HepG2 (cell line): ENCODE results near the gene AGAP1. TPM values are rescaled to one million over a fixed set of nuclear protein-coding genes. Genes with fewer than 3 reads are reported as not detected.

ENCODE experiments used
- ATAC-seq: fragments of 200-7000 bp; cut with Tn5 transposase; 3 replicates; pipeline ENCODE4 v1.9.1; 2020; ENCODE audit warnings: mild to moderate bottlenecking, moderate library complexity
- BruUV-seq: library from RNA; stranded (reverse); fragments of 400-500 nt; replicated peaks from 2 replicates; lab custom pipeline; 2021; lab: Mats Ljungman, UMichigan
- CTCF ChIA-PET: fragments of 300-600 bp; formaldehyde crosslinking; extraction: SDS; loops from one replicate; lab custom pipeline; 2021; ENCODE audit warnings: low total read pairs, inconsistent platforms, low intra/inter-chr PET ratio; lab: Yijun Ruan, JAX
- POLR2A ChIA-PET: fragments of 350-600 bp; sonication (Branson Sonifier 250); formaldehyde crosslinking; loops from one replicate; lab custom pipeline; 2020; ENCODE audit warnings: antibody characterized with exemption, inconsistent platforms; lab: Yijun Ruan, JAX
- DNase-seq: peaks from one replicate; pipeline ENCODE4 v3.0.0-alpha.2; 2015; ENCODE audit warnings: low spot score
- FAIRE-seq: peaks from 3 replicates; lab custom pipeline; 2011; peaks lifted over from hg19 to GRCh38; lab: Jason Lieb, UNC
- H2AFZ ChIP-seq: one replicate; pipeline ENCODE4 v1.6.1; 2011; ENCODE audit warnings: low read length, inconsistent platforms
- H3K27ac ChIP-seq: fragments of 300-600 bp; 3 replicates; pipeline ENCODE4 v1.8.0; 2011; ENCODE audit warnings: mixed run types, mild to moderate bottlenecking, mixed read lengths, low read length, inconsistent platforms; ENCODE audit not compliant: insufficient read depth; ENCODE audit errors: extremely low read length
- H3K27me3 ChIP-seq, 2 experiments: fragments of 200-600 bp in 1 of 2; 2 replicates in 1 of 2; 3 replicates in 1 of 2; pipeline versions ENCODE4 v1.6.0 to v1.8.0; 2011; ENCODE audit warnings: low read length in 2 of 2, mild to moderate bottlenecking in 2 of 2, moderate library complexity in 2 of 2, inconsistent platforms in 1 of 2; ENCODE audit not compliant: insufficient read depth in 2 of 2, control insufficient read depth in 1 of 2
- H3K36me3 ChIP-seq, 2 experiments: fragments of 200-600 bp in 1 of 2; replicated peaks in 1 of 2; 2 replicates in 1 of 2; 3 replicates in 1 of 2; pipeline versions ENCODE4 v1.5.1 to v1.8.0; 2011; ENCODE audit warnings: low read length in 2 of 2, inconsistent platforms in 1 of 2; ENCODE audit not compliant: insufficient read depth in 2 of 2, control insufficient read depth in 1 of 2
- H3K4me1 ChIP-seq: 2 replicates; pipeline ENCODE4 v1.5.1; 2012; ENCODE audit warnings: low read length, inconsistent platforms; ENCODE audit not compliant: insufficient read depth
- H3K4me2 ChIP-seq: 2 replicates; pipeline ENCODE4 v1.6.0; 2011; ENCODE audit warnings: low read depth, low read length, inconsistent platforms
- H3K4me3 ChIP-seq, 3 experiments: fragments of 200-600 bp in 1 of 3; sonication (generic), shearing (Covaris generic) in 1 of 3; replicated peaks in 1 of 3; 2 replicates each; pipeline ENCODE4 v1.5.1; 2011 to 2016; ENCODE audit warnings: low read length in 3 of 3, inconsistent platforms in 2 of 3, low read depth in 2 of 3, mild to moderate bottlenecking in 2 of 3, control low read depth in 1 of 3, mixed read lengths in 1 of 3; ENCODE audit not compliant: insufficient read depth in 1 of 3
- H3K79me2 ChIP-seq: one replicate; pipeline ENCODE4 v1.6.1; 2011; ENCODE audit warnings: low read length, inconsistent platforms; ENCODE audit not compliant: insufficient read depth
- H3K9ac ChIP-seq: 2 replicates; pipeline ENCODE4 v1.6.0; 2011; ENCODE audit warnings: mild to moderate bottlenecking, low read depth, low read length, inconsistent platforms; ENCODE audit not compliant: insufficient read depth
- H3K9me3 ChIP-seq: 2 replicates; pipeline ENCODE4 v1.5.1; 2012; ENCODE audit warnings: mild to moderate bottlenecking, low read length
- H4K20me1 ChIP-seq: 2 replicates; pipeline ENCODE4 v1.6.0; 2011; ENCODE audit warnings: inconsistent platforms, mild to moderate bottlenecking, low read length, moderate library complexity; ENCODE audit not compliant: insufficient read depth
- KLF12 ChIP-seq: sonication (generic); formaldehyde crosslinking; IDR thresholded peaks from 2 replicates; pipeline ENCODE4 v1.4.0; 2020; ENCODE audit warnings: missing genetic modification reagents, borderline replicate concordance
- MZF1 ChIP-seq: sonication (generic); formaldehyde crosslinking; IDR thresholded peaks from 2 replicates; pipeline ENCODE4 v1.8.1; 2023; ENCODE audit warnings: mild to moderate bottlenecking, missing genetic modification reagents, borderline replicate concordance
- NFE2L2 ChIP-seq: fragments of 150-350 bp; IDR thresholded peaks from 2 replicates; pipeline ENCODE4 v1.6.1; 2014; ENCODE audit warnings: low read length
- NR2C2 ChIP-seq: sonication (generic); formaldehyde crosslinking; IDR thresholded peaks from 2 replicates; pipeline ENCODE4 v1.4.0; 2020; ENCODE audit warnings: missing genetic modification reagents, mild to moderate bottlenecking, moderate library complexity, borderline replicate concordance
- PHF20 ChIP-seq: sonication (generic); formaldehyde crosslinking; IDR thresholded peaks from 2 replicates; pipeline ENCODE4 v1.5.0; 2020; ENCODE audit warnings: mild to moderate bottlenecking, missing genetic modification reagents
- PLRG1 ChIP-seq: fragments of 450-650 bp; conservative IDR thresholded peaks from 2 replicates; pipeline ENCODE4 v1.6.1; 2016
- PLSCR1 ChIP-seq: sonication (generic); formaldehyde crosslinking; IDR thresholded peaks from 2 replicates; pipeline ENCODE4 v1.5.0; 2020; ENCODE audit warnings: missing genetic modification reagents, mild to moderate bottlenecking, borderline replicate concordance
- SMYD3 ChIP-seq: sonication (generic); formaldehyde crosslinking; IDR thresholded peaks from 2 replicates; pipeline ENCODE4 v1.8.1; 2023; ENCODE audit warnings: mild to moderate bottlenecking, missing genetic modification reagents
- ZNF792 ChIP-seq: IDR thresholded peaks from 2 replicates; pipeline ENCODE4 v1.6.1; 2016
- WGBS: methylation state at CpG from one replicate; pipeline ENCODE4 v1.1.6; 2017; ENCODE audit warnings: low lambda C conversion rate; 5-methylcytosine and 5-hydroxymethylcytosine counted together
- in situ Hi-C: cut with HindIII; loops from 2 replicates; pipeline ENCODE4 v1.10.0; 2017; ENCODE audit warnings: low pct_unique_long_range_greater_than_20kb; ENCODE audit not compliant: extremely low pct_ligation_motif_present
- intact Hi-C: fragments of 100-400 bp; cut with micrococcal nuclease; formaldehyde crosslinking; loops from one replicate; pipeline ENCODE4 v1.10.0; 2022; ENCODE audit not compliant: unreplicated experiment
- polyA plus RNA-seq, 8 experiments: library from polyadenylated mRNA; depleted of rRNA in 3 of 8; stranded (reverse) in 7 of 8; unstranded in 1 of 8; fragments of >200 nt; fragmentation: Illumina TruSeq in 4 of 8; extraction: Trizol in 4 of 8; gene quantifications; 2 replicates each; pipeline versions ENCODE4 v1.2.1 to v1.2.3, GENCODE V29; 2011 to 2016; ENCODE audit warnings: low read depth in 4 of 8, missing spikeins in 1 of 8, mixed read lengths in 1 of 8; ENCODE audit not compliant: insufficient read depth in 1 of 8
- total RNA-seq, 5 experiments: library from RNA; depleted of rRNA; stranded (reverse); fragments of >200 nt; fragmentation: Illumina TruSeq; extraction: Trizol; gene quantifications; 2 replicates each; pipeline ENCODE4 v1.2.3, GENCODE V29; 2016; ENCODE audit warnings: low read depth in 1 of 5
- TF ChIP-seq, protein P1 (sequence below): sonication (generic); formaldehyde crosslinking; IDR thresholded peaks from 2 replicates; pipeline ENCODE4 v1.5.1; 2020; ENCODE audit warnings: mild to moderate bottlenecking, moderate library complexity, missing genetic modification reagents
- TF ChIP-seq, protein P2 (sequence below): sonication (generic); formaldehyde crosslinking; IDR thresholded peaks from 2 replicates; pipeline ENCODE4 v1.8.1; 2022; ENCODE audit warnings: low read depth, mild to moderate bottlenecking, missing genetic modification reagents
- TF ChIP-seq, protein P3 (sequence below): sonication (generic); formaldehyde crosslinking; IDR thresholded peaks from 2 replicates; pipeline ENCODE4 v1.8.0; 2022; ENCODE audit warnings: low read depth, missing genetic modification reagents

Gene AGAP1
- total and polyA plus RNA-seq, 2 of the 13 experiments (the other 11 are each of a cell fraction or from before 2014, with no cell fraction given): 21.2 to 32.7 TPM

GRCh38 chr2:236019434-236019833 lies 525.6 kb downstream of the AGAP1 start:
- Histone ChIP-seq H3K9me3 (no peaks in the 10 kb centered on the region), H3K4me3 (no peak overlapping the region), H4K20me1 (no peaks in the 10 kb centered on the region), H2AFZ (no peak overlapping the region), H3K79me2 (no peaks in the 10 kb centered on the region), H3K4me1 (peaks cover 9% of the 10 kb centered on the region), H3K27ac (no peak overlapping the region), H3K27me3 (no peaks in the 10 kb centered on the region), H3K9ac (no peak overlapping the region), H3K4me2 (no peak overlapping the region), H3K36me3 (peaks cover 3 to 11% of the 10 kb centered on the region in 2 experiments; a peak in 2 of 5 replicates)
- in situ Hi-C loops: no loop called here
- 97% methylated on average over 8 of the region's 8 CpGs for WGBS
- BruUV-seq: no TSS peak
- TF ChIP-seq, protein P1, sequence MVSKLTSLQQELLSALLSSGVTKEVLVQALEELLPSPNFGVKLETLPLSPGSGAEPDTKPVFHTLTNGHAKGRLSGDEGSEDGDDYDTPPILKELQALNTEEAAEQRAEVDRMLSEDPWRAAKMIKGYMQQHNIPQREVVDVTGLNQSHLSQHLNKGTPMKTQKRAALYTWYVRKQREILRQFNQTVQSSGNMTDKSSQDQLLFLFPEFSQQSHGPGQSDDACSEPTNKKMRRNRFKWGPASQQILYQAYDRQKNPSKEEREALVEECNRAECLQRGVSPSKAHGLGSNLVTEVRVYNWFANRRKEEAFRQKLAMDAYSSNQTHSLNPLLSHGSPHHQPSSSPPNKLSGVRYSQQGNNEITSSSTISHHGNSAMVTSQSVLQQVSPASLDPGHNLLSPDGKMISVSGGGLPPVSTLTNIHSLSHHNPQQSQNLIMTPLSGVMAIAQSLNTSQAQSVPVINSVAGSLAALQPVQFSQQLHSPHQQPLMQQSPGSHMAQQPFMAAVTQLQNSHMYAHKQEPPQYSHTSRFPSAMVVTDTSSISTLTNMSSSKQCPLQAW (CRISPR knock-in tag): no peak
- no peak for TF ChIP-seq PHF20 (CRISPR knock-in tag)
- TF ChIP-seq NFE2L2: no peak
- no peak for TF ChIP-seq MZF1 (CRISPR knock-in tag)
- intact Hi-C loops: loop anchor here (10.0 kb wide), 1 partner anchor 95 kb away; no protein-coding TSS in a partner anchor
- no peak for ATAC-seq
- no peak for FAIRE-seq
- DNase-seq: no peak
- ChIA-PET CTCF (no interaction called here), POLR2A (no interaction called here)

- WGBS: 98% methylated on average over 14 of the region's 14 CpGs
- no TSS peak for BruUV-seq
- in situ Hi-C loops: no loop called here
- Histone ChIP-seq H3K9me3 (no peaks in the 10 kb centered on the region), H3K4me3 (no peak overlapping the region), H3K4me1 (no peaks in the 10 kb centered on the region), H3K27ac (no peak overlapping the region), H3K79me2 (no peaks in the 10 kb centered on the region), H3K27me3 (no peaks in the 10 kb centered on the region), H2AFZ (no peak overlapping the region), H4K20me1 (no peaks in the 10 kb centered on the region), H3K4me2 (no peak overlapping the region), H3K36me3 (peaks cover 3 to 11% of the 10 kb centered on the region in 2 experiments; a peak in 2 of 5 replicates), H3K9ac (no peak overlapping the region)
- no peak for DNase-seq
- no peak for ATAC-seq
- ChIA-PET CTCF (no interaction called here), POLR2A (no interaction called here)
- no peak for FAIRE-seq
- intact Hi-C loops: no loop called here
- TF ChIP-seq SMYD3 (CRISPR knock-in tag) (no peak), PLRG1 (no peak), ZNF792 (no peak), PLSCR1 (no peak), NR2C2 (no peak), KLF12 (no peak)
- TF ChIP-seq, protein P2, sequence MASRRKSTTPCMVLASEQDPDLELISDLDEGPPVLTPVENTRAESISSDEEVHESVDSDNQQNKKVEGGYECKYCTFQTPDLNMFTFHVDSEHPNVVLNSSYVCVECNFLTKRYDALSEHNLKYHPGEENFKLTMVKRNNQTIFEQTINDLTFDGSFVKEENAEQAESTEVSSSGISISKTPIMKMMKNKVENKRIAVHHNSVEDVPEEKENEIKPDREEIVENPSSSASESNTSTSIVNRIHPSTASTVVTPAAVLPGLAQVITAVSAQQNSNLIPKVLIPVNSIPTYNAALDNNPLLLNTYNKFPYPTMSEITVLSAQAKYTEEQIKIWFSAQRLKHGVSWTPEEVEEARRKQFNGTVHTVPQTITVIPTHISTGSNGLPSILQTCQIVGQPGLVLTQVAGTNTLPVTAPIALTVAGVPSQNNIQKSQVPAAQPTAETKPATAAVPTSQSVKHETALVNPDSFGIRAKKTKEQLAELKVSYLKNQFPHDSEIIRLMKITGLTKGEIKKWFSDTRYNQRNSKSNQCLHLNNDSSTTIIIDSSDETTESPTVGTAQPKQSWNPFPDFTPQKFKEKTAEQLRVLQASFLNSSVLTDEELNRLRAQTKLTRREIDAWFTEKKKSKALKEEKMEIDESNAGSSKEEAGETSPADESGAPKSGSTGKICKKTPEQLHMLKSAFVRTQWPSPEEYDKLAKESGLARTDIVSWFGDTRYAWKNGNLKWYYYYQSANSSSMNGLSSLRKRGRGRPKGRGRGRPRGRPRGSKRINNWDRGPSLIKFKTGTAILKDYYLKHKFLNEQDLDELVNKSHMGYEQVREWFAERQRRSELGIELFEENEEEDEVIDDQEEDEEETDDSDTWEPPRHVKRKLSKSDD (CRISPR knock-in tag): no peak
- TF ChIP-seq, protein P3, sequence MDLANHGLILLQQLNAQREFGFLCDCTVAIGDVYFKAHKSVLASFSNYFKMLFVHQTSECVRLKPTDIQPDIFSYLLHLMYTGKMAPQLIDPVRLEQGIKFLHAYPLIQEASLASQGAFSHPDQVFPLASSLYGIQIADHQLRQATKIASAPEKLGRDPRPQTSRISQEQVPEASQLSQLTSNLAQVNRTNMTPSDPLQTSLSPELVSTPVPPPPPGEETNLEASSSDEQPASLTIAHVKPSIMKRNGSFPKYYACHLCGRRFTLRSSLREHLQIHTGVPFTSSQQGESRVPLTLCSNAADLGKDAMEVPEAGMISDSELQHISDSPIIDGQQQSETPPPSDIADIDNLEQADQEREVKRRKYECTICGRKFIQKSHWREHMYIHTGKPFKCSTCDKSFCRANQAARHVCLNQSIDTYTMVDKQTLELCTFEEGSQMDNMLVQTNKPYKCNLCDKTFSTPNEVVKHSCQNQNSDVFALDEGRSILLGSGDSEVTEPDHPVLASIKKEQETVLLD (CRISPR knock-in tag): no peak
Measured at GRCh38 chr2:236021499-236022057, 527.7 kb downstream of the AGAP1 start.
